OCI-LY7 (cell line): Measurements from ENCODE around the gene KDM5D.

Experiments
- EZH2phosphoT487 ChIP-seq: fragments of 200-600 bp; sonication (generic); IDR thresholded peaks from 2 replicates; pipeline ENCODE4 v1.6.1; 2018; ENCODE audit warnings: low read depth, borderline replicate concordance, mild to moderate bottlenecking, mixed run types, antibody characterized with exemption, low read length, moderate library complexity, mixed read lengths
- TF ChIP-seq, protein P1 (sequence below): fragments of 200-600 bp; sonication (generic); conservative IDR thresholded peaks from 2 replicates; pipeline ENCODE4 v1.5.1; 2014; ENCODE audit warnings: mild to moderate bottlenecking, antibody characterized with exemption, low read length, moderate library complexity, mixed read lengths

DNA sequence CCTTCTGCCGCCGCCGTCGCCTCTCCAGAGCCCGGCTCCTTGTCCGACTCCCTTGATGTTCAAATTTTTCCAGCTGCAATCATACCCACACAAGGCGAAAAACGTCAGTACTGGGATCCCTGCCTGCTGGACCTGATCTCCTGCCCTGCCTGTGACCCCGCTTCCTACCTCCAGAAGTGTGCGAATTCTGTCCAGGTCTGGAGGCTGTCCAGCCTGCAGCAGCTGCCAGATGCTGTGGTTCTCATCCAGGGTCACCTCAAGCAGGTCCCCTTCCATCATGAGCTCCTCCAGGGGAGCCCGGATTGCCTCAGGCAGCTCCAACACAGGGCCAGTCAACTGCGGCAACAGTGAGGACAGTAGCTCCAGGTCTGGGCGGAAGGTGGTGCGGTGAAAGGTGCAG, 38.3 kb downstream of the KDM5D start:
- TF ChIP-seq, protein P1, sequence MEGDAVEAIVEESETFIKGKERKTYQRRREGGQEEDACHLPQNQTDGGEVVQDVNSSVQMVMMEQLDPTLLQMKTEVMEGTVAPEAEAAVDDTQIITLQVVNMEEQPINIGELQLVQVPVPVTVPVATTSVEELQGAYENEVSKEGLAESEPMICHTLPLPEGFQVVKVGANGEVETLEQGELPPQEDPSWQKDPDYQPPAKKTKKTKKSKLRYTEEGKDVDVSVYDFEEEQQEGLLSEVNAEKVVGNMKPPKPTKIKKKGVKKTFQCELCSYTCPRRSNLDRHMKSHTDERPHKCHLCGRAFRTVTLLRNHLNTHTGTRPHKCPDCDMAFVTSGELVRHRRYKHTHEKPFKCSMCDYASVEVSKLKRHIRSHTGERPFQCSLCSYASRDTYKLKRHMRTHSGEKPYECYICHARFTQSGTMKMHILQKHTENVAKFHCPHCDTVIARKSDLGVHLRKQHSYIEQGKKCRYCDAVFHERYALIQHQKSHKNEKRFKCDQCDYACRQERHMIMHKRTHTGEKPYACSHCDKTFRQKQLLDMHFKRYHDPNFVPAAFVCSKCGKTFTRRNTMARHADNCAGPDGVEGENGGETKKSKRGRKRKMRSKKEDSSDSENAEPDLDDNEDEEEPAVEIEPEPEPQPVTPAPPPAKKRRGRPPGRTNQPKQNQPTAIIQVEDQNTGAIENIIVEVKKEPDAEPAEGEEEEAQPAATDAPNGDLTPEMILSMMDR, result no peak
- no peak for TF ChIP-seq EZH2phosphoT487
